Stimulated activated CD4-positive, alpha-beta T cell treated with anti-CD3 and anti-CD28 coated beads, TNF-alpha, amount 100 ng/mL, for 24 hours (primary cell): ENCODE measurements around the gene ZFP42.
"Not testable (repeated sequence)": the region's sequence is repeated elsewhere in the genome, so short reads cannot be mapped to it uniquely, and the experiment has no call there.

Experiments
- DNase-seq, 3 experiments: peaks; one replicate each; pipeline ENCODE4 v3.0.0-alpha.2; 2020; ENCODE audit warnings: low read depth in 3 of 3

The ZFP42 gene

GRCh38 chr4:188021548-188022249 is 26.1 kb downstream of the ZFP42 start:
- no peak for DNase-seq

- DNase-seq = no peak
Measured at GRCh38 chr4:188023682-188024081, 28.1 kb downstream of the ZFP42 start.

- DNase-seq = no peak
Measured at GRCh38 chr4:188025476-188025875, 29.9 kb downstream of the ZFP42 start.

GRCh38 chr4:188029114-188029513 is 33.5 kb downstream of the ZFP42 start:
- DNase-seq = no peak

- DNase-seq = no peak
Measured at GRCh38 chr4:188030401-188030800, 34.8 kb downstream of the ZFP42 start.

- DNase-seq = no peak
Measured at GRCh38 chr4:188031751-188032150, 36.2 kb downstream of the ZFP42 start.

- no peak for DNase-seq
Measured at GRCh38 chr4:188032170-188032569, 36.6 kb downstream of the ZFP42 start.

GRCh38 chr4:188032583-188032982 is 37.0 kb downstream of the ZFP42 start:
- DNase-seq = no peak

- no peak for DNase-seq
Measured at GRCh38 chr4:188037003-188037713, 41.6 kb downstream of the ZFP42 start.

- DNase-seq = no peak
Measured at GRCh38 chr4:188041721-188042120, 46.1 kb downstream of the ZFP42 start.

- DNase-seq = no peak
Measured at GRCh38 chr4:188042191-188042590, 46.6 kb downstream of the ZFP42 start.

GRCh38 chr4:188043154-188043553 is 47.6 kb downstream of the ZFP42 start:
- no peak for DNase-seq

- not testable (repeated sequence) for DNase-seq
Measured at GRCh38 chr4:188045461-188045860, 49.9 kb downstream of the ZFP42 start.

- DNase-seq = no peak
Measured at GRCh38 chr4:188046657-188047056, 51.1 kb downstream of the ZFP42 start.

GRCh38 chr4:188053302-188053701 is 57.7 kb downstream of the ZFP42 start:
- DNase-seq = no peak
